Measurements from ENCODE around the gene SCIN. TPM values are rescaled to one million over a fixed set of nuclear protein-coding genes. Genes with fewer than 3 reads are reported as not detected.

SCIN gene
- total and polyA plus RNA-seq, 2 of the 8 experiments (the other 6 are each of a cell fraction or from before 2014, with no cell fraction given) = 0.47 to 1.9 TPM

DNA sequence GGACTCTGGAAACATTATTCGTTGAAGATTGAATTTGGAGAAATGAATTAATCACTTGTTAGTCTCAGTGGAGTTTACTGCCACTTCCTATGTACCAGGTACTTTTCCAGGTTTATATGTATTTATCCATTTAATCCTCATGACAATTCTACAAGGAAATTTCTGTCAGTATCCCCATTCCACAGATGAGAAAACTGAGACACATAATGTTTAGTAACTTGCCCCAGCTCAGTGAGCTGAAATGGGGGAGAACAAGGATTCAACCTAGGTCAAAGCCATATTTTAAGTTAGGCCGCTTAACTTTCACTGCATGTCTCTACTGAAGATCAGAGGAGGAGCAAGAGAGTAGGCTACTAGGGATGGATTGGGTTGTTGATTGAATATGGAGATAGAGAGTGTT lies 4.6 kb upstream of the SCIN start:
- H3K9me3 ChIP-seq (ENCODE audit: insufficient read depth in 2 of 2, low read depth in 1 of 2, low read length in 1 of 2) = no peaks in the 10 kb centered on the region
- H2AK5ac ChIP-seq (ENCODE audit: low read depth, low read length) = no peak overlapping the region
- H3K4me1 ChIP-seq (replicated peaks in 1 of 4; ENCODE audit: control insufficient read depth in 3 of 4, insufficient read depth in 4 of 4, low read length in 3 of 4) = peaks cover 0 to 2% (median 0%) of the 10 kb centered on the region in 4 experiments; a peak in 1 of 7 replicates
- no peak overlapping the region for H3K4me3 ChIP-seq (ENCODE audit: extremely low read depth in 1 of 4, insufficient read depth in 2 of 4, low read depth in 3 of 4, low read length in 4 of 4)
- POLR2A ChIA-PET (ENCODE audit: partially characterized antibody) = no interaction called here
- CTCF ChIA-PET (ENCODE audit: partially characterized antibody) = interaction anchor here (1.1 to 1.6 kb wide), 2 partner anchors 61 to 121 kb away, joined by 3 to 4 read pairs; no protein-coding TSS in a partner anchor
- H3K23me2 ChIP-seq (ENCODE audit: low read depth, low read length) = peaks cover 9% of the 10 kb centered on the region
- peaks cover 1 to 14% (median 12%) of the 10 kb centered on the region in 4 experiments for H3K27me3 ChIP-seq (replicated peaks in 1 of 4; ENCODE audit: control insufficient read depth in 3 of 4, extremely low read depth in 1 of 4, insufficient read depth in 3 of 4, low read length in 3 of 4)
- H3K79me1 ChIP-seq (ENCODE audit: low read depth, low read length) = no peaks in the 10 kb centered on the region
- H2BK5ac ChIP-seq (ENCODE audit: low read depth, low read length) = no peak overlapping the region
- no peak overlapping the region for H2AFZ ChIP-seq (ENCODE audit: low read length)
- H3K4ac ChIP-seq (replicated peaks; ENCODE audit: insufficient read length, low read depth, low read length) = no peak overlapping the region
- H3K36me3 ChIP-seq (ENCODE audit: control insufficient read depth in 2 of 4, insufficient read depth in 4 of 4, low read length in 3 of 4) = no peaks in the 10 kb centered on the region
- H2BK120ac ChIP-seq (replicated peaks; ENCODE audit: low read depth, low read length) = no peak overlapping the region
- H3K14ac ChIP-seq (ENCODE audit: insufficient read length) = no peak overlapping the region
- TF ChIP-seq CHD1 (IDR thresholded peaks at IDR 0.05; ENCODE audit: low read depth, low read length) = no peak
- no peak for TF ChIP-seq RAD21 (IDR thresholded peaks at IDR 0.05 in 1 of 2, conservative IDR thresholded peaks at IDR 0.05 in 1 of 2; ENCODE audit: low read depth in 2 of 2, low read length in 2 of 2)
- TF ChIP-seq SP4 (IDR thresholded peaks at IDR 0.05; ENCODE audit: low read length) = no peak
- TF ChIP-seq SP1 (IDR thresholded peaks at IDR 0.05; ENCODE audit: low read depth, low read length) = no peak
- no peak for TF ChIP-seq SIRT6 (IDR thresholded peaks at IDR 0.05; ENCODE audit: low read length)
- TF ChIP-seq POLR2A (IDR thresholded peaks at IDR 0.05; ENCODE audit: control extremely low read depth in 1 of 2, low read depth in 2 of 2, low read length in 2 of 2) = no peak
- TF ChIP-seq GABPA (IDR thresholded peaks at IDR 0.05; ENCODE audit: borderline replicate concordance, insufficient read depth, low read length) = no peak
- TF ChIP-seq SIN3A (conservative IDR thresholded peaks at IDR 0.05 in 1 of 2, IDR thresholded peaks at IDR 0.05 in 1 of 2; ENCODE audit: low read depth in 1 of 2, low read length in 2 of 2) = no peak
- no peak for TF ChIP-seq SUZ12 (IDR thresholded peaks at IDR 0.05; ENCODE audit: low read length)
- no peak for TF ChIP-seq SIX5 (IDR thresholded peaks at IDR 0.05; ENCODE audit: low read depth, low read length)
- TF ChIP-seq, protein P1, sequence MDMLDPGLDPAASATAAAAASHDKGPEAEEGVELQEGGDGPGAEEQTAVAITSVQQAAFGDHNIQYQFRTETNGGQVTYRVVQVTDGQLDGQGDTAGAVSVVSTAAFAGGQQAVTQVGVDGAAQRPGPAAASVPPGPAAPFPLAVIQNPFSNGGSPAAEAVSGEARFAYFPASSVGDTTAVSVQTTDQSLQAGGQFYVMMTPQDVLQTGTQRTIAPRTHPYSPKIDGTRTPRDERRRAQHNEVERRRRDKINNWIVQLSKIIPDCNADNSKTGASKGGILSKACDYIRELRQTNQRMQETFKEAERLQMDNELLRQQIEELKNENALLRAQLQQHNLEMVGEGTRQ (IDR thresholded peaks at IDR 0.05; ENCODE audit: low read length) = no peak
- no peak overlapping the region for H3K9ac ChIP-seq (replicated peaks in 1 of 4; ENCODE audit: extremely low read depth in 1 of 4, low read depth in 3 of 4, low read length in 3 of 4)
- no peak overlapping the region for H4K5ac ChIP-seq (ENCODE audit: insufficient read length, low read depth, low read length)
- no peak overlapping the region for H2BK20ac ChIP-seq (ENCODE audit: low read length)
- no peak overlapping the region for H4K8ac ChIP-seq (ENCODE audit: extremely low read depth, insufficient read depth, low read length)
- H2BK15ac ChIP-seq (ENCODE audit: low read length) = no peak overlapping the region
- no peak overlapping the region for H3K23ac ChIP-seq (ENCODE audit: insufficient read length)
- H3K4me2 ChIP-seq (ENCODE audit: insufficient read depth in 1 of 2, low read depth in 2 of 2, low read length in 2 of 2) = no peak overlapping the region
- no peak overlapping the region for H4K91ac ChIP-seq (replicated peaks; ENCODE audit: insufficient read length, low read length)
- DNase-seq (ENCODE audit: low read depth in 1 of 2, low spot score in 2 of 2) (no peak), FAIRE-seq (no peak)
- 76% methylated on average over 2 of the region's 2 CpGs; no CpG with 5 or more reads in 1 of the 2 experiments for WGBS, 2 experiments (ENCODE audit: extremely low coverage in 1 of 2, insufficient coverage in 1 of 2, insufficient read length in 1 of 2, insufficient replicate concordance in 2 of 2, low coverage in 1 of 2, low lambda C conversion rate in 2 of 2, missing lambda C conversion rate in 1 of 2)
- no peaks in the 10 kb centered on the region for H3K79me2 ChIP-seq (ENCODE audit: control insufficient read depth in 1 of 2, insufficient read depth in 2 of 2, low read length in 2 of 2)
- no peak overlapping the region for H3K27ac ChIP-seq (ENCODE audit: low read depth, low read length)
- no peak overlapping the region for H2BK12ac ChIP-seq (ENCODE audit: low read depth, low read length)
- no peak overlapping the region for H3K18ac ChIP-seq (ENCODE audit: extremely low read depth, low read length)
- H4K20me1 ChIP-seq (replicated peaks in 1 of 2; ENCODE audit: control insufficient read depth in 1 of 2, insufficient read depth in 2 of 2, low read length in 2 of 2) = no peaks in the 10 kb centered on the region
- H3K56ac ChIP-seq (replicated peaks; ENCODE audit: insufficient read length, low read depth, low read length) = no peak overlapping the region
